Activated T-cell treated with anti-CD3 and anti-CD28 coated beads for 1 hour (primary cell): ENCODE measurements around the gene SEBOX.

Experiments
- DNase-seq: peaks from one replicate; pipeline ENCODE4 v3.0.0-alpha.2; 2020; ENCODE audit warnings: low read depth

The SEBOX gene

GRCh38 chr17:28364665-28365363 is at the start of gene SEBOX:
Gene SEBOX (minus strand): TSS chr17:28365199. CDS start chr17:28365151, 48 bp downstream.
- no peak for DNase-seq

DNA sequence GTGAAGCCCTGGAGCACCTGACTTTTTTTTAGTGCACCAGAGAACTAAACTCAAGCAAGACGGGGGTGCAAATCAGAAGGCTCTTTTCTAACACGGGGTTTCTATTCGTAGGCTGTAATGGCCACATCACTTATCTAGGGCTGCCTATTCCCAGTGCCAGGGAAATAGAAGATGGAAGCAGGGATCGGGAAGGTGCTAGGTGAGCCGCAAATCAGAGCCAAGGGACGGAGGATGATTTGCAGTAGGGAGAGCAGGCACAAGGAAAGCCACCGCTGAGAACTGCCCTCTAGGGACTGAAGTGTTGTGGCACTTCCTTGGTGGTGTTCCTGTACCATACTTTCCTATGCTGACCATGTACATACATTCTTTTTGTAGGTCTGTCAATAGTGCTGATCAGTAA is 48.8 kb upstream of the SEBOX start:
- DNase-seq: no peak

GRCh38 chr17:28412099-28412498 is 47.1 kb upstream of the SEBOX start:
- DNase-seq: no peak

DNA sequence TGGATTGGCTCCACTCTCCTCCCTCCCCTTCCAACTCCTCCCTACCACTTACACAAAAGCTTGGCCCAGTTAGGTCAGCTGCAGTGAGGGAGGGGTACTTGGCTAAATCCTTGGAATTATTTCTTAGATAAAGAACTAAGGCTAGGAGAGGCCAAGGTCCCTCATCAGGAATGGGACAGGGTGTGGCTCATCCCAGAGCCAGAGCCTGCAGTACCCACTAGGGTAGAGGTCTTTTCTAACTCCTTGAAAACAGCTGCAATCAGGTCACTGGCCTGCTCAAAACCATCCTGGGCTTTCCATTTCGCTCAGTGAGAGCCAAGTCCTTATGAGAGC is 42.9 kb upstream of the SEBOX start:
- DNase-seq: no peak

DNA sequence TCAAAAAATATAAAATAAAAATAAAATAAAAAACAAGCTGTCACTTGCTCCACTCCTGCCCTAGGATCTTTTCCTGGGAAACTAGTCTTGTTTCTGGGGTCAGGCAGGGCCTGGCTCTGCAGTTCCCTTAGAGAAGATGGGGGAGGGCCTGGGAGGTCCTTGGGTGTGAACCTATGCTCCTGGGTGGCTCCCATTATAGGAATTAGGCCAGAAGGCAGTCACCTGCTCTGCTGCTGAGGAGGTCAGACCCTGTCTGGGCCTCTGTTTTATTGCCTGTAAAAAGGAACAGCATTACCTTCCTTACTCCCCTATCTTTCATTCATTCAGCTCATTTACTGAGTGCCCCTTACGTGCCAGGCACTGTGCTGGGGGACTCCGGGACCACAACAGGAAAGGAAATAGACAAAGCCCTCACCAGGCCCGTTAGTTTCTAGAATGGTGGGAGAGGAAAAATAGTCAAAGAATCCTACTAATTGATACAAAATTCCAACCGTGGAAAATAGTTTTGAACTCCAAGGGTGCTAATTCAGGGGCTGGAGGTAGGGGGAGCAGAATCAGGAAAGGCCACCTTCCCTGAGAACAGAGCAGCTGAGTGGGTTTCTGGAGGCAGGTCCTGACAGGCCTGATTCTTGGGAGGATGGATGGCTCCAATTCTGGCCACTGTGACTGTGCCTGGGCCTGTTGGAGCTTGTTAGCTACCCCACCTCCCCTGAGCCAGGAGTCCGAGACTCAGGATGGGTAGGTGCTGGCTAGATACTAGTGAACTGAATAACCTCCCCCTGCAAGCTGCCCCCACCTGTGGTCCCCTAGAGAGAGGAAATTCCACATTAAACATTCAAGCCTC is 42.4 kb upstream of the SEBOX start:
- DNase-seq: no peak

DNA sequence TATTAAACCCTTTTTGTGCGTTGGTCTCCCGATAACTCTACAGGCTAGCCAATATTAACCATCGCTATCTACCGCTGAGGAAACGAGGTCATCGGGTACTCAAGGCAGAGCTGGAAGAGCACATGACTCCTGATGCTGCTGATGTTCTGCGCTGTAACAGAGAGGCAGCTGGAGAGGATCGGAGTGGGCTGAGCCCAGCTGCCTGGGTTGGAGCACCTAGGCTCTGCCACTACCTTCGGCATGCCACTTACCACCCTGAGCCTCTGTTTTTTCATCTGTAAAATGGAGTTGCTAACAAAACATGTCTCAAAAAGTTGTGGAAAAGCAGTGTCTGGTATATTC is 41.4 kb upstream of the SEBOX start:
- no peak for DNase-seq

GRCh38 chr17:28405632-28406472 is 40.9 kb upstream of the SEBOX start, which contains the start of gene SLC46A1:
Gene SLC46A1 (minus strand): TSS chr17:28406212. CDS start chr17:28406114, 98 bp downstream.
- DNase-seq: peak; percentile 24

DNA sequence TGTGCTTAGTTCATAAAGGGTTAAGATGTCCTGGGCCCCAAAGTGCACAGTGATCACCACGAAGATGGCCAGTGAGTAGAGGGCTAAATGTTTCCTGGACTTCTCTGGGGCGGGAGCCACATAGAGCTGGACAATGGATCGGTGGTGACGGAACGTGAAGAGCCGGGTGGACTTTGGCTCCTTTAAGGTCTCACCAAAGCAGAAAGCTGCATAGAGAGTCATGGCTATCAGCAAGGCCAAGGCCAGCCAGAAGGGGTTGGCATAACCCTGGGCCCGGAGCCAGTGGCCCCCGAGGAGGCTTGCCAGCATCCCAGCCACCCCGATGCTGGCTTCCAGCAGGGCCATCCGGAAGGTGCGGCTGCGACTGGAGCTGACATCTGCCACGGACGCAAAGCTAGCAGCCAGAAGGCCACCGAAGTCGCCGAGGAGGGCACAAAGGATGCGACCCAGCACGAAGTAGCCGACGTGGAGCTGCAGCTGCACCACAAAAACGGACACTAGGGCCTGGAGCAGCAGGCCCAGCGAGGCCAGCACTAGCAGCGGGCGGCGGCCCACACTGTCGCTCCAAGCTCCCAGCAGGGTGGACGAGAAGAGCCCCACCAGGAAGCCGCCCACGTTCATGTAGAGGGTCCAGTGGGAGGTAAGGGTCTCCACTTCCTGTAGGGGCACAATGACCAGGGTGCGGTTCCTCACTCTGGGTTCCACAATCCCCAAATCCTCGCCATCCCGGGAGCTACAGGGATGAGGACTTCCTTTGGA is 40.0 kb upstream of the SEBOX start:
- no peak for DNase-seq

DNA sequence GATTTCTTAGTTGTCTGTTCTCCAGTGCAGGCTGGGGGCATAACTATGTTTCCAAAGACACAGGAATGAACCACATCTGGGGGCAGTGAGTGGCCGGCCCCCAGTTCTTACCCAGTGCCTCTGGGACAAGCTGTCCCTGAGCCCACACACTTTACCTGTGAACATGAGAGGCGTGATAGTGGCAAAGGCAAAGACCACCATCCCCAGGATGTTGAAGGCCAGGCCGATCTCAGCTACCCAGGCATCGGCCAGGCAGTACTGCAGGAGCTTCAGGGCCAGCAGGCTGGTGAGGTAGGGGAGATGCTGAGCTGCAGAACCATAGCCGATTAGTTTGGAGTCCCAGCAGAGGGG is 39.4 kb upstream of the SEBOX start:
- DNase-seq: no peak

- no peak for DNase-seq
These were observed 39.0 kb upstream of the SEBOX start for GRCh38 chr17:28404007-28404406.

GRCh38 chr17:28402844-28403243 is 37.8 kb upstream of the SEBOX start:
- DNase-seq: no peak

DNA sequence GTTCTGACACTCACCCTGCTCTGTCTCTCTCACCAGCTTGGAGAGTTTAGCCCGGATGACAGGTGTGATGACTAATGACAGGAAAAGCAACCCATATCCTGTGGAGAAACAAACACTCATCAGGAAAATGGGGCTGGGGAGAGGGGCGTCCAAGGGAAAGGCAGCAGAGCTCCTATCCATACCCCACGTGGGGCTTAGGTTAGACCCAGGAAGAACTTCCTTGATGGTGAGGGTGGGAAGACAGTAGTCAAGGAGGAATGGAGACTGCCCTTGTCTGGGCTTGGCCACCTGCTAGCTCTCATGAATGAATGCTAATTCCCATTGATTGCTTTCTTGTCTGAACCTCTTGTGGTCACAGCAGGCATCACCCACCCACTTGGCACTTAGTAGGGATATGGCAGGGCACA is 37.2 kb upstream of the SEBOX start:
- DNase-seq: no peak

DNA sequence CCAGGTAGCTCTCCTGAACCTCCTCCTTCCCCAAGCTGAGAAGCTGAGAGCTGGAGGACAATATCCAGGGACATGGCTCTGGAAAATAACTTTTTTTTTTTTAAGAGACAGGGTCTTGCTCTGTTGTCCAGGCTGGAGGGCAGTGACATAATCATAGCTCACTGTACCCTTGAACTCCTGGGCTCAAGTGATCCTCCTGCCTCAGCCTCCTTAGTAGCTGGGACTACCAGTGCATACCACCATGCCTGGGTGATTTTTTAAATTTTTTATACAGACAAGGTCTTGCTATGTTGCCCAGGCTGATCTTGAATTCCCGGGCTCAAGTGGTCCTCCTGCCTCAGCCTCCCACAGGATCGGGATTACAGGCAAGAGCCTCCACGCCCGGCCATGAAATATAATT is 34.8 kb upstream of the SEBOX start:
- no peak for DNase-seq

DNA sequence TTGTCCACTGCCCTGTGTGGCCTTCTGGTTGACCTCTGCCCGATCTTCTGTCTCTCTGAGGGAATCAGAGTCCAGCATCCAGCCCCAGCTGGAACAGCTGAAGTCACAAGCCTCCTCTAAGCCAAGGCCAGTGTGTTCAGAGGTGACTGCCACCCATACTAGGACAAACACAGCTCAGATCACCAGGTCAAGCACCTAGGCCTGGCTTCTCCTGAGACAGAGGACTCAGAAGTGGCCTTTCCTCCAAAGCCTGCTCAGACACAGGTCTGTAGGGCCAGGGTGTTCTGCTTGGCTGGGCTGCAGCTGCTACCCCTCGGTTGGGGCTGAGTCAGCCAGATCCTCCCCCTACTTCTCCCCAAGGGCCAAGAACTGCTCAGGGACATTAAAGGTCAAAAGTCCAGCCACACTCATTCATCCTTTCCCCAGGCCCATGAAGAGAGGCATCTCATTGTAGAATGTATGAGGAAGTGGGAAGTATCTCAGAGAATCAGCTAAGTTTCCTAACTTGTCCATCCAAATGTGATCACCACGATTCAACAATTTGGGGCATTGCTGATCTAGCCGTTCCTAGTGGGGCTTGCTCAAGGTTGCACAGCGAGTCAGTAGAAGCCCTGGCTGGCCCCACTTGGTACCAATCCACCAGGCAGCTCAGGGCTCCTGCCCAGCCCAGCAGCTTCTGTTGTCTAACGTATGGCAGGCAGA is 33.4 kb upstream of the SEBOX start:
- DNase-seq: no peak

DNA sequence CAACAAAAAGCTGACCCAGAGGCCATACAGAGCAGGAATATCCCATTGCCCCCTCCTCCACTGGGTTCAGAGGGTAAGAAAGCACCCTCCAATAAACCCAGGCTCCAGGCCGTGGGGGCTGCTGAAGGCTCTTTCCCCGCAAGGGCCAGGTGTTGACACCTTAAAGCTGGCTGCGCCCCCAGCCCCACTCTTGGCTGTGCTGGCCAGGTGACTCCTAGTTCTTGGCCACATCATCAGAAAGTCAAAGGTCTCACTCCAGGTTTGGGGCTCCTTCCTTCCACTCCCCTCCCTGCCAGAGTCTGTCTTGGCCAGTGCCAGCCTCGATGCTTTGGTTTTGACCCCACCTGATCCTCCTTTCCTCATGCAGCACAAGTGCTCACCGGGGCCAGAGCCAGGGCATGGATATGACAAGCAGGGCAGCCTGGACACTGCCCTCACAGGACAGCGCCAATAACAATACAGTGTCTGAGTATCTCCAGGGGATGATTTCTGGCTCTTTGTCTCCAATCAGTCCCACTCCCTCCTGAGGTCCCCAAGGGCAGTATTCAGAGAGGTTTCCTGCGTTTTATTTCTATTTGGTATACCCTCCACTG is 32.8 kb upstream of the SEBOX start:
- DNase-seq: no peak

- DNase-seq: no peak
These were observed 32.3 kb upstream of the SEBOX start for GRCh38 chr17:28397275-28397674.

- DNase-seq: no peak
These were observed 31.7 kb upstream of the SEBOX start for GRCh38 chr17:28396635-28397239.

- DNase-seq: no peak
These were observed 31.0 kb upstream of the SEBOX start for GRCh38 chr17:28395968-28396367.

DNA sequence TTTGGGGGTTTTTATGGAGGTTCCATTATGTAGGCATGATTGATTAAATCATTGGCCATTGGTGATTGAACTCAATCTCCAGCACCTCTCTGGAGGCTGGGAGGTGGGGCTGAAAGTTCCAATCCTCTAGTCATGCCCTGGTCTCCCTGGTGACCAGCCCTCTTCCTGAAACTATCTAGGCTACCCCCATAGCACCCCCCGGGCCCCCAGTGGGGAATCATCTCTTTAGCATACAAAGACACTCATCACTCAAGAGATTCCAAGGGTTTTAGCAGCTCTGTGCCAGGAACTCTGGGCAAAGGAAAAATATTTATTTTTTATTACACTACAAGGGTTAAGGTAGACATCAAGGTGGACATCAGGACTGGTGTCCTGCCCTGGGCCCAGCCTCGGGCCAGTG is 30.4 kb upstream of the SEBOX start:
- DNase-seq: no peak

GRCh38 chr17:28394337-28395116 is 29.5 kb upstream of the SEBOX start:
- DNase-seq: no peak
